ENCODE data around the gene PRKCH. TPM values are rescaled to one million over a fixed set of nuclear protein-coding genes. Genes with fewer than 3 reads are reported as not detected.

The PRKCH gene
- total RNA-seq, 4 donors from 2014 or later = 49.5 to 147 (median 59.2) TPM

DNA sequence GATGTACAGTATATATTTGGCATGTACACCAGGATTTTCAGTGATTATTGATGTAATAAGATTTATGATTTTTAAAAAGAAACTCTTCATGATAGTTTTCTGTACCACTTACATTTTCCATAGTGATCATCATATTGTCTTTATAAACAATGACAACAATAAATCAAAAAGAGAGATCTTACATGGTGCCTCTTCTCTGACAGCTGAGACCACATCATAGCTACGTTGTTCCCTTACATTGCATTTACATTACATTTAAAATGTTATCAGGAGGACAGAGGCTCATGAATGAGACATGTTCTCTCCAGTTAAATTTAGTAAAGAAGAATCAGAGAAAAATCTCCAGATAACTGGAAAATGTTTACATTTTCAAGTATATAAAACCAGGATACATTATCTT, 112.4 kb downstream of the PRKCH start:
- no peaks in the 10 kb centered on the region for H3K27me3 ChIP-seq
- H3K4me3 ChIP-seq = no peak overlapping the region
- H3K27ac ChIP-seq = no peak overlapping the region
- no peak for DNase-seq (ENCODE audit: low spot score in 2 of 2)
- WGBS = 50% methylated on average over 1 of the region's 1 CpG
- no peaks in the 10 kb centered on the region for H3K9me3 ChIP-seq
- TF ChIP-seq, protein P1, sequence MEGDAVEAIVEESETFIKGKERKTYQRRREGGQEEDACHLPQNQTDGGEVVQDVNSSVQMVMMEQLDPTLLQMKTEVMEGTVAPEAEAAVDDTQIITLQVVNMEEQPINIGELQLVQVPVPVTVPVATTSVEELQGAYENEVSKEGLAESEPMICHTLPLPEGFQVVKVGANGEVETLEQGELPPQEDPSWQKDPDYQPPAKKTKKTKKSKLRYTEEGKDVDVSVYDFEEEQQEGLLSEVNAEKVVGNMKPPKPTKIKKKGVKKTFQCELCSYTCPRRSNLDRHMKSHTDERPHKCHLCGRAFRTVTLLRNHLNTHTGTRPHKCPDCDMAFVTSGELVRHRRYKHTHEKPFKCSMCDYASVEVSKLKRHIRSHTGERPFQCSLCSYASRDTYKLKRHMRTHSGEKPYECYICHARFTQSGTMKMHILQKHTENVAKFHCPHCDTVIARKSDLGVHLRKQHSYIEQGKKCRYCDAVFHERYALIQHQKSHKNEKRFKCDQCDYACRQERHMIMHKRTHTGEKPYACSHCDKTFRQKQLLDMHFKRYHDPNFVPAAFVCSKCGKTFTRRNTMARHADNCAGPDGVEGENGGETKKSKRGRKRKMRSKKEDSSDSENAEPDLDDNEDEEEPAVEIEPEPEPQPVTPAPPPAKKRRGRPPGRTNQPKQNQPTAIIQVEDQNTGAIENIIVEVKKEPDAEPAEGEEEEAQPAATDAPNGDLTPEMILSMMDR (IDR thresholded peaks at IDR 0.05) = no peak
- TF ChIP-seq POLR2AphosphoS5 (IDR thresholded peaks at IDR 0.05) (no peak), EP300 (IDR thresholded peaks at IDR 0.05) (no peak), POLR2A (IDR thresholded peaks at IDR 0.05) (no peak)
- peaks cover 34% of the 10 kb centered on the region for H3K4me1 ChIP-seq
- H3K36me3 ChIP-seq = no peaks in the 10 kb centered on the region

DNA sequence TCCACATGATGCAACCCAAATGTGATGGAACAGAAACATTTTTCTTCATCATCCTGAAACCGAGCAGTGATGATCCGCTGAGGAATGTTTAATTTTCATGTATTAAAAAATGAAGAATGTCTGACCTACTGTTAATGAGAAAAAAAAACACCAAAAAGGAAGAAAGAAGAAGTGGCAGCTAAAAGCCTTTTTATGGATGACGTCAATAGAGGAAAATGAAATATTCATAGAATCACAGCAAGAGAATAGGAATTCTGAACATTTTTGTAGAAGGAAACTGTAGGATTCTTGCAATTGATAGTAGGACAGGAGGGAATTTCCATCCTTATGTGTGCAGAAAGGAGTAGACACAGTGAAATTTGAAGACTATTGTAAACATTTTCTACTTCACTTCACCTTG, 112.9 kb downstream of the PRKCH start:
- WGBS = 89% methylated on average over 3 of the region's 3 CpGs
- Histone ChIP-seq H3K4me3 (no peak overlapping the region), H3K4me1 (peaks cover 34% of the 10 kb centered on the region), H3K27ac (no peak overlapping the region), H3K27me3 (no peaks in the 10 kb centered on the region), H3K9me3 (no peaks in the 10 kb centered on the region), H3K36me3 (no peaks in the 10 kb centered on the region)
- no peak for TF ChIP-seq POLR2A (IDR thresholded peaks at IDR 0.05)
- TF ChIP-seq, protein P1 (IDR thresholded peaks at IDR 0.05) = no peak
- TF ChIP-seq EP300 (IDR thresholded peaks at IDR 0.05) = no peak
- no peak for TF ChIP-seq POLR2AphosphoS5 (IDR thresholded peaks at IDR 0.05)
- no peak for DNase-seq (ENCODE audit: low spot score in 2 of 2)

- DNase-seq (ENCODE audit: low spot score in 2 of 2) = peak in 1 of 2 donors; percentile 76
- Histone ChIP-seq H3K27ac (peak overlapping the region; percentile 41), H3K36me3 (no peaks in the 10 kb centered on the region), H3K9me3 (no peaks in the 10 kb centered on the region), H3K27me3 (no peaks in the 10 kb centered on the region), H3K4me3 (no peak overlapping the region), H3K4me1 (peaks cover 40% of the 10 kb centered on the region)
- TF ChIP-seq, protein P1 (IDR thresholded peaks at IDR 0.05) = no peak
- no peak for TF ChIP-seq POLR2AphosphoS5 (IDR thresholded peaks at IDR 0.05)
- no peak for TF ChIP-seq EP300 (IDR thresholded peaks at IDR 0.05)
- no peak for TF ChIP-seq POLR2A (IDR thresholded peaks at IDR 0.05)
- WGBS = 65% methylated on average over 4 of the region's 4 CpGs
These were observed 114.4 kb downstream of the PRKCH start for GRCh38 chr14:61435563-61436337.

DNA sequence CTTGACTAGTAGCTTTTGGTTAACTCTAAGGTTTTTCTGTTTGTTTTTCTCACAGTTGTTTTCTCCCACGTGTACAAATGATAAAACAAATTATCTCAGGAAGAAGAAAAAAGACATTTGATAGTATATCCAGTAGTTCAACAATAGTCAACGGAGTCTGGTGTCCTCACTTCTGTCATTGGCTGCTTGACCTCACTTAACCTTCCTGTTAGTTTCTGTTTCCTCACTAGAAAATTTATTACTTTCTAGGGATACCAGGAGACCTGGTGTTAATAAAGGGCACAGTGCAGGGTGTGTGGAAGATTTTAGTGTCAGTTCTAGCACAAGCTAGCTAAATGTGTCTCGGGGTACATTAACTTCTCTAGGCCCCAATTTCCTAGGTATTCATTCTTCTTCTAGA, 116.0 kb downstream of the PRKCH start:
- H3K4me1 ChIP-seq = peaks cover 40% of the 10 kb centered on the region

GRCh38 chr14:61438036-61438435, 116.7 kb downstream of the PRKCH start:
- TF ChIP-seq POLR2A (IDR thresholded peaks at IDR 0.05) (no peak), EP300 (IDR thresholded peaks at IDR 0.05) (no peak), POLR2AphosphoS5 (IDR thresholded peaks at IDR 0.05) (no peak)
- TF ChIP-seq, protein P1 (IDR thresholded peaks at IDR 0.05) = no peak
- Histone ChIP-seq H3K9me3 (no peaks in the 10 kb centered on the region), H3K27me3 (no peaks in the 10 kb centered on the region), H3K4me1 (peaks cover 40% of the 10 kb centered on the region), H3K36me3 (no peaks in the 10 kb centered on the region), H3K27ac (peak overlapping the region; percentile 69), H3K4me3 (no peak overlapping the region)
- DNase-seq (ENCODE audit: low spot score in 2 of 2) = no peak
- 83% methylated on average over 6 of the region's 6 CpGs for WGBS

More for the DNA sequence above, 116.0 kb downstream of the PRKCH start:
- Histone ChIP-seq H3K4me3 (no peak overlapping the region), H3K36me3 (no peaks in the 10 kb centered on the region), H3K27ac (no peak overlapping the region), H3K9me3 (no peaks in the 10 kb centered on the region), H3K27me3 (no peaks in the 10 kb centered on the region)
- 58% methylated on average over 3 of the region's 3 CpGs for WGBS
- no peak for TF ChIP-seq POLR2AphosphoS5 (IDR thresholded peaks at IDR 0.05)
- TF ChIP-seq POLR2A (IDR thresholded peaks at IDR 0.05) = no peak
- TF ChIP-seq EP300 (IDR thresholded peaks at IDR 0.05) = no peak
- TF ChIP-seq, protein P1 (IDR thresholded peaks at IDR 0.05) = no peak
- DNase-seq (ENCODE audit: low spot score in 2 of 2) = no peak
